ENCODE results near the gene UNC50.

The UNC50 gene

GRCh38 chr2:98608116-98608961 is at the start of gene UNC50, which contains the start of gene COA5:
Gene UNC50 (plus strand): TSS chr2:98608589. CDS start chr2:98609760, 1,171 bp downstream.
Gene COA5 (minus strand): TSS chr2:98608512. CDS start chr2:98608405, 107 bp downstream.
- DNase-seq: peak; percentile 97

- DNase-seq: no peak
Observed at GRCh38 chr2:98558852-98559530, 49.4 kb upstream of the UNC50 start.

GRCh38 chr2:98559581-98559980 is 48.8 kb upstream of the UNC50 start:
- DNase-seq: no peak

- no peak for DNase-seq
Observed at GRCh38 chr2:98560256-98560771, 48.1 kb upstream of the UNC50 start.

- DNase-seq: no peak
Observed at GRCh38 chr2:98561018-98561417, 47.4 kb upstream of the UNC50 start.

- no peak for DNase-seq
Observed at GRCh38 chr2:98561902-98562695, 46.3 kb upstream of the UNC50 start.

GRCh38 chr2:98563394-98563793 is 45.0 kb upstream of the UNC50 start:
- no peak for DNase-seq

GRCh38 chr2:98564541-98565132 is 43.8 kb upstream of the UNC50 start:
- DNase-seq: no peak

- DNase-seq: no peak
Observed at GRCh38 chr2:98565286-98565860, 43.0 kb upstream of the UNC50 start.

GRCh38 chr2:98565941-98566340 is 42.4 kb upstream of the UNC50 start:
- DNase-seq: no peak

- DNase-seq: no peak
Observed at GRCh38 chr2:98568161-98568956, 40.0 kb upstream of the UNC50 start.

- DNase-seq: peak; percentile 67
Observed at GRCh38 chr2:98569197-98569793, 39.1 kb upstream of the UNC50 start.

GRCh38 chr2:98569915-98570314 is 38.5 kb upstream of the UNC50 start:
- DNase-seq: no peak

GRCh38 chr2:98570356-98570755 is 38.0 kb upstream of the UNC50 start:
- no peak for DNase-seq

- DNase-seq: no peak
Observed at GRCh38 chr2:98571121-98571701, 37.2 kb upstream of the UNC50 start.

- no peak for DNase-seq
Observed at GRCh38 chr2:98571796-98572195, 36.6 kb upstream of the UNC50 start.

GRCh38 chr2:98572211-98572610 is 36.2 kb upstream of the UNC50 start:
- DNase-seq: no peak

GRCh38 chr2:98572676-98573075 is 35.7 kb upstream of the UNC50 start:
- DNase-seq: no peak

- DNase-seq: no peak
Observed at GRCh38 chr2:98573426-98573825, 35.0 kb upstream of the UNC50 start.

GRCh38 chr2:98576666-98577312 is 31.6 kb upstream of the UNC50 start:
- DNase-seq: no peak

Measured in suppressor macrophage treated with lipopolysaccharide for 4 hours (primary cell).